K562 (cell line): ENCODE data around the gene ECI2. TPM values are rescaled to one million over a fixed set of nuclear protein-coding genes. Genes with fewer than 3 reads are reported as not detected.

Experiments used
- ARHGAP35 ChIP-seq: fragments of 450-650 bp; IDR thresholded peaks from 2 replicates; pipeline ENCODE4 v1.6.1; 2018; ENCODE audit not compliant: partially characterized antibody
- ERF ChIP-seq: fragments of 450-650 bp; formaldehyde crosslinking; IDR thresholded peaks from 2 replicates; pipeline ENCODE4 v1.4.0; 2020; ENCODE audit warnings: mild to moderate bottlenecking, mixed read lengths
- ZNF431 ChIP-seq: sonication (generic); formaldehyde crosslinking; IDR thresholded peaks from 2 replicates; pipeline ENCODE4 v1.8.0; 2022; ENCODE audit warnings: mild to moderate bottlenecking, missing genetic modification reagents
- polyA plus RNA-seq, 8 experiments: library from polyadenylated mRNA; depleted of rRNA in 4 of 8; stranded (reverse) in 5 of 8; unstranded in 3 of 8; fragments of >200 nt; fragmentation: Nextera tagmentation in 2 of 8; fragmentation: Illumina TruSeq in 1 of 8; extraction: Ambion mirVana in 2 of 8; extraction: Trizol in 1 of 8; gene quantifications; 2 replicates each; pipeline versions ENCODE4 v1.2.1 to v1.2.3, GENCODE V29; 2011 to 2014; ENCODE audit warnings: inconsistent platforms in 1 of 8, missing spikeins in 1 of 8
- total RNA-seq, 7 experiments: library from RNA; depleted of rRNA in 6 of 7; stranded (reverse); fragments of >200 nt in 6 of 7; fragmentation: Illumina TruSeq in 2 of 7; extraction: Trizol in 2 of 7; gene quantifications; 2 replicates each; pipeline versions ENCODE4 v1.2.1 to v1.2.3, GENCODE V29; 2011 to 2021; ENCODE audit warnings: low replicate concordance in 1 of 7
- TF ChIP-seq, protein P1 (sequence below): fragments of 200-600 bp; sonication (generic); IDR thresholded peaks from one replicate; pipeline ENCODE4 v1.6.1; 2012; ENCODE audit warnings: mild to moderate bottlenecking, low read depth, low read length, inconsistent platforms
- TF ChIP-seq, protein P2 (sequence below), 2 experiments: fragments of 450-650 bp in 1 of 2; IDR thresholded peaks; 2 replicates each; pipeline ENCODE4 v1.6.1; 2011 to 2017; ENCODE audit warnings: low read depth in 2 of 2, antibody characterized with exemption in 1 of 2, borderline replicate concordance in 1 of 2, low read length in 1 of 2, mild to moderate bottlenecking in 1 of 2, mixed read lengths in 1 of 2; ENCODE audit not compliant: control insufficient read depth in 1 of 2

The ECI2 gene
- total and polyA plus RNA-seq, 9 of the 15 experiments (the other 6 are each of a cell fraction or from before 2014, with no cell fraction given), result 80.7 to 377 (median 142) TPM

DNA sequence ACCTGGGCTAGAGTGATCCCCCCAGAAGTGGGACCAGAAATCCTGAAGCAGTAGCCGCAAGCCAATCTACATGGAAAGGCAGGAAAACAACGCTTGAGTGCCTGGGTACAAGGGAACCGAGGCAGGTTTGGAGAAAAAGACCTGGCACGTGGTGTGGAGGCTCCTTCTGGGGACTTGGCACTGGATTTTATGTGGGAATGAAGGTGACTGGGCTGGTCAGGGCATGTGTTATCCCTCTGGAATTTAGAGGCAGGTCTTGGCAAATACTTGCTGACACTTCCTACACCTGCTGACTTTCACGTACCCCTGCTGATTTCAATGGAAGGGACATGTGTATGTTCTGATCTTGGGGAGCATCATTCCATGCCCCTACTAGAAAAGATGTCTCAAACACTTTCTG is 31.4 kb downstream of the ECI2 start (continued):
- TF ChIP-seq, protein P1, sequence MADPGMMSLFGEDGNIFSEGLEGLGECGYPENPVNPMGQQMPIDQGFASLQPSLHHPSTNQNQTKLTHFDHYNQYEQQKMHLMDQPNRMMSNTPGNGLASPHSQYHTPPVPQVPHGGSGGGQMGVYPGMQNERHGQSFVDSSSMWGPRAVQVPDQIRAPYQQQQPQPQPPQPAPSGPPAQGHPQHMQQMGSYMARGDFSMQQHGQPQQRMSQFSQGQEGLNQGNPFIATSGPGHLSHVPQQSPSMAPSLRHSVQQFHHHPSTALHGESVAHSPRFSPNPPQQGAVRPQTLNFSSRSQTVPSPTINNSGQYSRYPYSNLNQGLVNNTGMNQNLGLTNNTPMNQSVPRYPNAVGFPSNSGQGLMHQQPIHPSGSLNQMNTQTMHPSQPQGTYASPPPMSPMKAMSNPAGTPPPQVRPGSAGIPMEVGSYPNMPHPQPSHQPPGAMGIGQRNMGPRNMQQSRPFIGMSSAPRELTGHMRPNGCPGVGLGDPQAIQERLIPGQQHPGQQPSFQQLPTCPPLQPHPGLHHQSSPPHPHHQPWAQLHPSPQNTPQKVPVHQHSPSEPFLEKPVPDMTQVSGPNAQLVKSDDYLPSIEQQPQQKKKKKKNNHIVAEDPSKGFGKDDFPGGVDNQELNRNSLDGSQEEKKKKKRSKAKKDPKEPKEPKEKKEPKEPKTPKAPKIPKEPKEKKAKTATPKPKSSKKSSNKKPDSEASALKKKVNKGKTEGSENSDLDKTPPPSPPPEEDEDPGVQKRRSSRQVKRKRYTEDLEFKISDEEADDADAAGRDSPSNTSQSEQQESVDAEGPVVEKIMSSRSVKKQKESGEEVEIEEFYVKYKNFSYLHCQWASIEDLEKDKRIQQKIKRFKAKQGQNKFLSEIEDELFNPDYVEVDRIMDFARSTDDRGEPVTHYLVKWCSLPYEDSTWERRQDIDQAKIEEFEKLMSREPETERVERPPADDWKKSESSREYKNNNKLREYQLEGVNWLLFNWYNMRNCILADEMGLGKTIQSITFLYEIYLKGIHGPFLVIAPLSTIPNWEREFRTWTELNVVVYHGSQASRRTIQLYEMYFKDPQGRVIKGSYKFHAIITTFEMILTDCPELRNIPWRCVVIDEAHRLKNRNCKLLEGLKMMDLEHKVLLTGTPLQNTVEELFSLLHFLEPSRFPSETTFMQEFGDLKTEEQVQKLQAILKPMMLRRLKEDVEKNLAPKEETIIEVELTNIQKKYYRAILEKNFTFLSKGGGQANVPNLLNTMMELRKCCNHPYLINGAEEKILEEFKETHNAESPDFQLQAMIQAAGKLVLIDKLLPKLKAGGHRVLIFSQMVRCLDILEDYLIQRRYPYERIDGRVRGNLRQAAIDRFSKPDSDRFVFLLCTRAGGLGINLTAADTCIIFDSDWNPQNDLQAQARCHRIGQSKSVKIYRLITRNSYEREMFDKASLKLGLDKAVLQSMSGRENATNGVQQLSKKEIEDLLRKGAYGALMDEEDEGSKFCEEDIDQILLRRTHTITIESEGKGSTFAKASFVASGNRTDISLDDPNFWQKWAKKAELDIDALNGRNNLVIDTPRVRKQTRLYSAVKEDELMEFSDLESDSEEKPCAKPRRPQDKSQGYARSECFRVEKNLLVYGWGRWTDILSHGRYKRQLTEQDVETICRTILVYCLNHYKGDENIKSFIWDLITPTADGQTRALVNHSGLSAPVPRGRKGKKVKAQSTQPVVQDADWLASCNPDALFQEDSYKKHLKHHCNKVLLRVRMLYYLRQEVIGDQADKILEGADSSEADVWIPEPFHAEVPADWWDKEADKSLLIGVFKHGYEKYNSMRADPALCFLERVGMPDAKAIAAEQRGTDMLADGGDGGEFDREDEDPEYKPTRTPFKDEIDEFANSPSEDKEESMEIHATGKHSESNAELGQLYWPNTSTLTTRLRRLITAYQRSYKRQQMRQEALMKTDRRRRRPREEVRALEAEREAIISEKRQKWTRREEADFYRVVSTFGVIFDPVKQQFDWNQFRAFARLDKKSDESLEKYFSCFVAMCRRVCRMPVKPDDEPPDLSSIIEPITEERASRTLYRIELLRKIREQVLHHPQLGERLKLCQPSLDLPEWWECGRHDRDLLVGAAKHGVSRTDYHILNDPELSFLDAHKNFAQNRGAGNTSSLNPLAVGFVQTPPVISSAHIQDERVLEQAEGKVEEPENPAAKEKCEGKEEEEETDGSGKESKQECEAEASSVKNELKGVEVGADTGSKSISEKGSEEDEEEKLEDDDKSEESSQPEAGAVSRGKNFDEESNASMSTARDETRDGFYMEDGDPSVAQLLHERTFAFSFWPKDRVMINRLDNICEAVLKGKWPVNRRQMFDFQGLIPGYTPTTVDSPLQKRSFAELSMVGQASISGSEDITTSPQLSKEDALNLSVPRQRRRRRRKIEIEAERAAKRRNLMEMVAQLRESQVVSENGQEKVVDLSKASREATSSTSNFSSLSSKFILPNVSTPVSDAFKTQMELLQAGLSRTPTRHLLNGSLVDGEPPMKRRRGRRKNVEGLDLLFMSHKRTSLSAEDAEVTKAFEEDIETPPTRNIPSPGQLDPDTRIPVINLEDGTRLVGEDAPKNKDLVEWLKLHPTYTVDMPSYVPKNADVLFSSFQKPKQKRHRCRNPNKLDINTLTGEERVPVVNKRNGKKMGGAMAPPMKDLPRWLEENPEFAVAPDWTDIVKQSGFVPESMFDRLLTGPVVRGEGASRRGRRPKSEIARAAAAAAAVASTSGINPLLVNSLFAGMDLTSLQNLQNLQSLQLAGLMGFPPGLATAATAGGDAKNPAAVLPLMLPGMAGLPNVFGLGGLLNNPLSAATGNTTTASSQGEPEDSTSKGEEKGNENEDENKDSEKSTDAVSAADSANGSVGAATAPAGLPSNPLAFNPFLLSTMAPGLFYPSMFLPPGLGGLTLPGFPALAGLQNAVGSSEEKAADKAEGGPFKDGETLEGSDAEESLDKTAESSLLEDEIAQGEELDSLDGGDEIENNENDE, result no peak
- TF ChIP-seq, protein P2, sequence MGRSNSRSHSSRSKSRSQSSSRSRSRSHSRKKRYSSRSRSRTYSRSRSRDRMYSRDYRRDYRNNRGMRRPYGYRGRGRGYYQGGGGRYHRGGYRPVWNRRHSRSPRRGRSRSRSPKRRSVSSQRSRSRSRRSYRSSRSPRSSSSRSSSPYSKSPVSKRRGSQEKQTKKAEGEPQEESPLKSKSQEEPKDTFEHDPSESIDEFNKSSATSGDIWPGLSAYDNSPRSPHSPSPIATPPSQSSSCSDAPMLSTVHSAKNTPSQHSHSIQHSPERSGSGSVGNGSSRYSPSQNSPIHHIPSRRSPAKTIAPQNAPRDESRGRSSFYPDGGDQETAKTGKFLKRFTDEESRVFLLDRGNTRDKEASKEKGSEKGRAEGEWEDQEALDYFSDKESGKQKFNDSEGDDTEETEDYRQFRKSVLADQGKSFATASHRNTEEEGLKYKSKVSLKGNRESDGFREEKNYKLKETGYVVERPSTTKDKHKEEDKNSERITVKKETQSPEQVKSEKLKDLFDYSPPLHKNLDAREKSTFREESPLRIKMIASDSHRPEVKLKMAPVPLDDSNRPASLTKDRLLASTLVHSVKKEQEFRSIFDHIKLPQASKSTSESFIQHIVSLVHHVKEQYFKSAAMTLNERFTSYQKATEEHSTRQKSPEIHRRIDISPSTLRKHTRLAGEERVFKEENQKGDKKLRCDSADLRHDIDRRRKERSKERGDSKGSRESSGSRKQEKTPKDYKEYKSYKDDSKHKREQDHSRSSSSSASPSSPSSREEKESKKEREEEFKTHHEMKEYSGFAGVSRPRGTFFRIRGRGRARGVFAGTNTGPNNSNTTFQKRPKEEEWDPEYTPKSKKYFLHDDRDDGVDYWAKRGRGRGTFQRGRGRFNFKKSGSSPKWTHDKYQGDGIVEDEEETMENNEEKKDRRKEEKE (IDR thresholded peaks at IDR 0.05; ENCODE audit: borderline replicate concordance in 1 of 2, control insufficient read depth in 1 of 2, low read depth in 2 of 2, low read length in 1 of 2), result no peak
- TF ChIP-seq ERF (CRISPR knock-in tag) (no peak), ZNF431 (CRISPR knock-in tag) (no peak), ARHGAP35 (no peak)
